K562 (cell line): ENCODE measurements around the gene PLCB4.

ENCODE experiments used
- ARID2 ChIP-seq: fragments of 450-650 bp; IDR thresholded peaks from 2 replicates; pipeline ENCODE4 v1.6.1; 2017; ENCODE audit warnings: antibody characterized with exemption, mild to moderate bottlenecking
- ASH1L ChIP-seq: fragments of 450-650 bp; IDR thresholded peaks from 2 replicates; pipeline ENCODE4 v1.6.1; 2018; ENCODE audit warnings: borderline replicate concordance, mild to moderate bottlenecking, low read depth; ENCODE audit not compliant: partially characterized antibody
- CBFA2T3 ChIP-seq: fragments of 450-650 bp; IDR thresholded peaks from 2 replicates; pipeline ENCODE4 v1.6.1; 2017
- CTCF ChIP-seq, 3 experiments: IDR thresholded peaks in 2 of 3; conservative IDR thresholded peaks in 1 of 3; 2 replicates each; pipeline ENCODE4 v1.5.1; 2011 to 2012; ENCODE audit warnings: low read length in 3 of 3, mild to moderate bottlenecking in 3 of 3, control low read depth in 2 of 3, improper control_type of control experiment in 1 of 3, inconsistent platforms in 1 of 3, low read depth in 1 of 3, mixed read lengths in 1 of 3, moderate library complexity in 1 of 3; ENCODE audit not compliant: insufficient read depth in 2 of 3
- EP300 ChIP-seq: IDR thresholded peaks from 2 replicates; pipeline ENCODE4 v1.6.1; 2012; ENCODE audit warnings: low read length, improper control_type of control experiment
- HNRNPUL1 ChIP-seq: fragments of 200-400 bp; formaldehyde crosslinking; IDR thresholded peaks from 2 replicates; pipeline ENCODE4 v1.6.1; 2017; ENCODE audit warnings: low read length
- JUN ChIP-seq, 2 experiments: sonication (generic) in 1 of 2; formaldehyde crosslinking in 1 of 2; IDR thresholded peaks; 2 replicates each; pipeline versions ENCODE4 v1.6.1 to v1.8.0; 2012 to 2022; ENCODE audit warnings: borderline replicate concordance in 2 of 2, mild to moderate bottlenecking in 2 of 2, improper control_type of control experiment in 1 of 2, low read depth in 1 of 2, low read length in 1 of 2, missing genetic modification reagents in 1 of 2
- MYC ChIP-seq, 2 experiments: fragments of 250-450 bp in 1 of 2; sonication (Bioruptor Pico) in 1 of 2; IDR thresholded peaks; 2 replicates each; pipeline versions ENCODE4 v1.5.1 to v1.6.1; 2012 to 2021; ENCODE audit warnings: low read depth in 2 of 2, borderline replicate concordance in 1 of 2, improper control_type of control experiment in 1 of 2, low read length in 1 of 2, mild to moderate bottlenecking in 1 of 2, moderate library complexity in 1 of 2
- RFX5 ChIP-seq: IDR thresholded peaks from 2 replicates; pipeline ENCODE4 v1.6.1; 2011; ENCODE audit warnings: low read depth, mild to moderate bottlenecking, improper control_type of control experiment, low read length
- SP1 ChIP-seq: sonication (generic); formaldehyde crosslinking; IDR thresholded peaks from 2 replicates; pipeline ENCODE4 v1.8.1; 2022; ENCODE audit warnings: mild to moderate bottlenecking, missing genetic modification reagents
- SP2 ChIP-seq: IDR thresholded peaks from 2 replicates; pipeline ENCODE4 v1.6.1; 2011; ENCODE audit warnings: mild to moderate bottlenecking, low read depth, low read length, moderate library complexity; ENCODE audit not compliant: poor library complexity, severe bottlenecking; ENCODE audit errors: extremely low read depth
- TEAD4 ChIP-seq, 2 experiments: sonication (generic) in 1 of 2; formaldehyde crosslinking in 1 of 2; IDR thresholded peaks; 2 replicates each; pipeline versions ENCODE4 v1.6.1 to v1.8.0; 2012 to 2022; ENCODE audit warnings: borderline replicate concordance in 1 of 2, inconsistent platforms in 1 of 2, low read length in 1 of 2, mild to moderate bottlenecking in 1 of 2, missing genetic modification reagents in 1 of 2
- ZNF609 ChIP-seq: sonication (generic); formaldehyde crosslinking; IDR thresholded peaks from 2 replicates; pipeline ENCODE4 v1.8.1; 2023; ENCODE audit warnings: missing genetic modification reagents, mild to moderate bottlenecking, borderline replicate concordance
- TF ChIP-seq, protein P1 (sequence below): fragments of 450-650 bp; formaldehyde crosslinking; IDR thresholded peaks from 2 replicates; pipeline ENCODE4 v1.4.0; 2020; ENCODE audit warnings: mild to moderate bottlenecking, mixed read lengths

DNA sequence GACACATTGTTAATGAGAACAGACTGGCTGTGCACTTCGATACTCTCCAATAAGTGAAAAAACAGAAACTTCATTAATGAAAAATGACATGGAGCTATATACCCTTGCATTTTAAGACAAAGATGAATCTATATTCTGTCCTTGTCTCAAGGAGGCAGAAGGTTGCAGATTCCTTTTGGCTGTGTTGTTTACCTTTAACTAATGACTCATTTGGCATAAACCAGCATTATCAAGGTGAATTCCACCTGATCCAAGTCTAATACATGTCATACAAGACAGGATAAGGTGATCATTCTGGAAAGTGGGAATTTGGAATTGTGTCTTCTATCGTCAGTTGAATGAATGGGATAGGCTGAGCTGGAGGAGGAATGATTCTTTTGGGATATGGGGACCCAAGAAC is 192.9 kb downstream of the PLCB4 start:
- TF ChIP-seq SP2 (no peak), CBFA2T3 (no peak), CTCF (IDR thresholded peaks at IDR 0.05 in 2 of 3, conservative IDR thresholded peaks at IDR 0.05 in 1 of 3; ENCODE audit: insufficient read depth in 2 of 3, low read depth in 1 of 3, low read length in 3 of 3) (no peak), ASH1L (no peak), EP300 (no peak), JUN (IDR thresholded peaks at IDR 0.05; ENCODE audit: borderline replicate concordance, low read depth, low read length) (no peak), JUN (CRISPR knock-in tag; IDR thresholded peaks at IDR 0.05; ENCODE audit: borderline replicate concordance) (no peak), ARID2 (no peak), TEAD4 (IDR thresholded peaks at IDR 0.05; ENCODE audit: low read length) (no peak), TEAD4 (CRISPR knock-in tag; IDR thresholded peaks at IDR 0.05; ENCODE audit: borderline replicate concordance) (no peak), RFX5 (no peak), SP1 (no peak), MYC (IDR thresholded peaks at IDR 0.05; ENCODE audit: low read depth, low read length) (no peak), MYC (CRISPR knock-in tag; IDR thresholded peaks at IDR 0.05; ENCODE audit: borderline replicate concordance, low read depth) (no peak), HNRNPUL1 (no peak), ZNF609 (no peak)
- TF ChIP-seq, protein P1, sequence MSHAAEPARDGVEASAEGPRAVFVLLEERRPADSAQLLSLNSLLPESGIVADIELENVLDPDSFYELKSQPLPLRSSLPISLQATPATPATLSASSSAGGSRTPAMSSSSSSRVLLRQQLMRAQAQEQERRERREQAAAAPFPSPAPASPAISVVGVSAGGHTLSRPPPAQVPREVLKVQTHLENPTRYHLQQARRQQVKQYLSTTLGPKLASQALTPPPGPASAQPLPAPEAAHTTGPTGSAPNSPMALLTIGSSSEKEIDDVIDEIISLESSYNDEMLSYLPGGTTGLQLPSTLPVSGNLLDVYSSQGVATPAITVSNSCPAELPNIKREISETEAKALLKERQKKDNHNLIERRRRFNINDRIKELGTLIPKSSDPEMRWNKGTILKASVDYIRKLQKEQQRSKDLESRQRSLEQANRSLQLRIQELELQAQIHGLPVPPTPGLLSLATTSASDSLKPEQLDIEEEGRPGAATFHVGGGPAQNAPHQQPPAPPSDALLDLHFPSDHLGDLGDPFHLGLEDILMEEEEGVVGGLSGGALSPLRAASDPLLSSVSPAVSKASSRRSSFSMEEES (CRISPR knock-in tag): no peak
